Hematopoietic multipotent progenitor cell treated with erythropoietin and hydrocortisone succinate and interleukin-3 and kit ligand, for 8 days (in vitro differentiated cells): Measurements from ENCODE around the gene JMJD6.
A peak's percentile ranks its signal among the peaks of the same experiment; 100 is the strongest.
"Not testable (repeated sequence)": the region's sequence is repeated elsewhere in the genome, so short reads cannot be mapped to it uniquely, and the experiment has no call there.

Source experiments
- DNase-seq: peaks from one replicate; pipeline ENCODE4 v3.0.0-alpha.2; 2015

JMJD6 gene

DNA sequence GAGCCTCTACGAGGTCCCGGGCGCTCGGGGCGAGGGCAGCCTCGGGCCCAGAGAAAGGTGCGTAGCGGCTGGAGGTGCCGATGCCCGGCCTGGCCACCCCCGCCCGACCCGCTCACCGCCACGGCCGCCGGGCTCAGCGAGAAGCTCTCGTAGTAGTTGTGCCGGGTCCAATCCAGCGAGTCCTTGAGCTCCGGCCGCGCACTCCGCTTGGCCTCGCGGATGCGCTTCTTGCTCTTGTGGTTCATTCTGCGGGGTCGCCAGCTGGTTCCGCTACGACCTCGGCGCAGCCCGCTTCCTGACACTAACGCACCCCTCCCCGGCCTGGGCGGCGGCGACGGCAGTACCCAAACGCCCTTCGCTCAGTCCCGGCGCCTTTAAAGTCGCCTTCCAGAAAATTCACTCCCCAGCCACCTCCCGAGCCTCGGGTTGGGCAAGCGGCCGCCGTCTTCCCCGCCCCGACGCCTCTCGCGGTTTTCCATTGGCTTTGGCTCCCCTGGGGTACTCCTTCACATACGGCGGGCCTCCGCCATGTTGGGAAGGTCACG is at the start of gene JMJD6:
Gene JMJD6 (minus strand): TSS at position 376 of the 545 bp plus-strand sequence. CDS start 131 bp downstream, at position 245.
- DNase-seq: peak; percentile 95

DNA sequence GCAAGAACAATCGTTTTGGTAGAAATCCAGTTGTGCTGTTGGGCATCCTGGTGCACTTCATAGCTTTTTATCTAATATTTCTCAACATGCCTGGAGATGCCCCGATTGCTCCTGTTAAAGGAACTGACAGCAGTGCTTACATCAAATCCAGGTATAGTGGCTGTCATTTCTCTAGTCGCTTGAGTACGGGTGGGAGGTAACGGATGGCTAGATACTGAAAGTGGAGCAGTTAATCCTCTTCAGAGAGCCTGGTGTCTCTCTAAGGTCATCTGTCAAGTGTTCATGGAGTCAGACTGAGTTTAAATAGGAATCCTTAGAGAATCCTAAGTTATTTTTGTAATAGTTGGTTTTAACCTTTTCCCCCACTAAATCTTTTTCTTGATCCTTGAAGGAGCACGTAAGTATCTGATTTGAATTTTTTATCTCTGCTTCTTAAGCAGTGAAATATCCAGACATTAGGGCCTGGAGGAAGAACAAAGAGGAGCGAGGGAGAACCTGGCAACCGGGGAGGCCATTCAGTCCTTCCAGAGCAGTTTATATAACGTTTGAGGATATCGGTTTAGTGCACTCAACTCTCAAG is 48.7 kb upstream of the JMJD6 start:
- DNase-seq: no peak

DNA sequence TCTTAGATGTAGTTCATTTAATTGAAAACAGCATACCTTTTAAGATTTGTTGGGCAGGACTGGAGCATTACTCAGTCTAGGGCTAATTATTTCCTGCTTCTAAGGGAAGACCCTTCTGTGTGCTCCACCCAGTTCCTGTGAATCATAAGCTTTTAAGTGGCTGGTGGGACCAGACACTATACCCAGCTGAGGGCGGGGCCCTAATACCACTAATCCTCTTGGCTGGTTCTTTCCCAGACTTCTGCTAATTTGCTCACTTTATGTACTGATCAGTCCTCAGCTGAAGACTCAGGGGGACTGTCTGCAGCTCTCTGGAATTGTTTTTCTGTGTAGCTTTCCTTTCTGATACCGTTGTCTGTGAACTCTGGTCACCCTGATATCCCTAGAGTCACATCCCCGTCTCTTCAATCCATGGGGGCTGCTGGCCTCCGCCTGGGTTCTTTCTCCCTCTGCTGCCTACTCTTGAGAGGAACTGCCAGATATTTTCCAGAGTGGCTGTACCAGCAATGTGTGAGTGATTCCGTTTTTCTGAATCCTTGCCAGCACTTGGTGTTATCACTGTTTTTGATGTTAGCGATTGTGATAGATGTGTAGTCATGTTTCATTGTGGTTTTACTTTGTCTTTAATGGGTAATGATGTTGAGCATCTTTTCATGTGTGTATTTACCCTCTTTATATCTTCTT is 46.6 kb upstream of the JMJD6 start:
- peak; percentile 69 for DNase-seq

DNA sequence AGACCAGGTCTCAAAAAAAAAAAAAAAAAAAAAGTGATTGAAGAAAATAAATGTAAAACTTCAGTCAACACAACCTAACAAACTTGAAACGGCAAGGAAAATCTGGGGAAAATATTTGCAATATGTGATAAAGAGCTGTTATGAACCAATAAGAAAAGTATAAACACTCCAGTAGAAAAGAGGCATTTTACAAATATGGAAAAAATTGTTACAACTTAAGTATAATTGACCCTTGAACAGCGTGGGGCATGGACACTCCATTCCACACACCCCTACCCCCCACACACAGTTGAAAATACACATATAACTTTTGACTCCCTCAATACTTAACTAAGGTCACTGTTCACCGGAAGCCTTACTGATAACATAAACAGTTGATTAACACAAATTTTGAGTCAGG is 32.2 kb upstream of the JMJD6 start:
- no peak for DNase-seq

DNA sequence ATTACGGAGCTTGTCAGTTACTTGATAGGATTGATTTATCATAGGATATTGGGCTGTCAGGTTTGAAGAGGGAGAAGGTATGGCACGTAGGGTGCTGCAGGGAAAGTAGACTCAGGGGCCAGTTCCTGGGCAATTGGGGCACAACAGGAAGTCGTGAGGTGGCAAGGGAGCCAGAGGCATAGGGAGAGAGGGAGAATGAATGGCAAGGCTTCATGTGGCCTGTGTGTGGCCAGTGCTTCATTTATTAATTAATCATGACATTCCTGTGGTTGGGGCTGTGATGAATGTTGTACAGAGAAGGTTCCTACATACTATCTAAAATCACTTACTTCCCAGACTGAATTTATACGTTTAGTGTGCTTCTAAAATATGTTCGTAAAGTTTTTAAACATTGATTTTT is 30.9 kb upstream of the JMJD6 start:
- no peak for DNase-seq

DNA sequence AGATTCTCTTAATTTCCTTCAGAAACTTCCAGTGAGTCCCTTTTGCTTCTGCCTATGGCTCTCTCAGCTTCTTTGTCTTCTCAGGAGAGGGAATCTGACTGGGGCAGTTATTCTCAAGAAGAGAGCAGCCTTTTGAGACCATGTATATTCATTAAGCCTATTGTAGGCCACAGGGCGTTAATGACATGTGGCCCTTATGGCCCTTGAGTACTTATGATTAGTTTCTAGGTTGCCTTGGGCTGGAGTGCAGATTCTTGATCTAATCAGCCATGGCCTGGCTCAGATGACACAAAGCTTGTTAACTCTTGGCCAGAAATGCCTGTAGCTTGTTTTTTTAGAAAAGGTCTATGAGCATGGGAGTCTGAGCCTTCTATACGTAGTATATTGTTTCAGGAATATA is 28.9 kb upstream of the JMJD6 start:
- DNase-seq: peak; percentile 40

DNA sequence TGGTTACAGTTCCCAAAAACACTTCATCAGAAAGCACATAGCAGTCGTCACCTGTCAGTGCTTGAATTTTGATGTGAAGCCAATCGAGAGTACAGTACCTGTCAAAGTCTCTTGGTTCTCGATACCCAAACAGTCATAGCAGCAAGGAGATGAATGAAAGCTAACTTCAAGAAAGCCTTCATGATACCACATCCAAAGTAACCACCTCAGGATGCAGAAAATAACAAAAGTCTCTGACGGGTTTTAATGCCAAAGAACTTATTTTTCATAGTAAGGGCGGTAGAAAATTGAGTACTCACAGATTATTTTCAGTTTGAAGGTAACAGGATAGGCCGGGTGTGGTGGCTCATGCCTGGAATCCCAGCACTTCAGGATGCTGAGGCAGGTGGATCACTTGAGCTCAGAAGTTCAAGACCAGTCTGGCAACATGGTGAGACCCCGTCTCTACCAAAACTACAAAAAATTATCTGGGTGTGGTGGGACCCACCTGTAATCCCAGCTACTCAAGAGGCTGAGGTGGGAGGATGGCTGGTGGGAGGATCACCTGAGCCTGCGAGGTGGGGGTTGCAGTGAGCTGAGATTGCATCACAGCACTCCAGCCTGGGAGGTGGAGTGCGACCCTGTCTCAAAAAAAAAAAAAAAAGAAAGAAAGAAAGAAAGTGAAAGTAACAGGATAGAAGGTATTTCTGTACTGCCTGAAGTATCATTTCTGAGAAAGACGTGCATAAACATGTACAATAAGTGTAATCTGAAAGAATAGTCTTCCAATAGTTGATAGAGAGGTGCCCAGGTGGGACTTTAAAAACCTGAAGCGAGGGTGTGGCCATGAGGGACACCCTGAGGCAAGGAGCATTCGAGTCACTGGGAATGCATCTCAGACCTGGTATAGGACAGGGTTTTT is 26.9 kb upstream of the JMJD6 start:
- no peak for DNase-seq

DNA sequence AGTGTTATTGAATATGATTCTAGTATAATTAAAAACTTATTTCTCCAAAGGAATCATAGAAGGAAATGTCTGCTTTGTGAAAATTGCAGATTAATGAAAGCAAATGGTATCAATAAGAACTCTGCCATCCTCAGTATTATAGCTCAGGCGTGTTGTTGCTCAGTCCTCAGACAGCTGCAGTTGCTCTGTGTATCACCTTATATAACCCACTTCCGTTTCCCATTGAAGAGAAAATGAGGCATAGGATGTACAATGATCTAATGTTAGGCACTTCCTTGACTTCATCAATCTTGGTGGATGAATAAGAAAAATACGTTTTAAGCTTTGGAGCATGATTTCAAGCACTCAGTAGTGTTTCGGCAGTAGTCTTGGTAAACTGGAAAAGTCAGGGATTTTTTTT is 25.6 kb upstream of the JMJD6 start:
- DNase-seq: no peak

DNA sequence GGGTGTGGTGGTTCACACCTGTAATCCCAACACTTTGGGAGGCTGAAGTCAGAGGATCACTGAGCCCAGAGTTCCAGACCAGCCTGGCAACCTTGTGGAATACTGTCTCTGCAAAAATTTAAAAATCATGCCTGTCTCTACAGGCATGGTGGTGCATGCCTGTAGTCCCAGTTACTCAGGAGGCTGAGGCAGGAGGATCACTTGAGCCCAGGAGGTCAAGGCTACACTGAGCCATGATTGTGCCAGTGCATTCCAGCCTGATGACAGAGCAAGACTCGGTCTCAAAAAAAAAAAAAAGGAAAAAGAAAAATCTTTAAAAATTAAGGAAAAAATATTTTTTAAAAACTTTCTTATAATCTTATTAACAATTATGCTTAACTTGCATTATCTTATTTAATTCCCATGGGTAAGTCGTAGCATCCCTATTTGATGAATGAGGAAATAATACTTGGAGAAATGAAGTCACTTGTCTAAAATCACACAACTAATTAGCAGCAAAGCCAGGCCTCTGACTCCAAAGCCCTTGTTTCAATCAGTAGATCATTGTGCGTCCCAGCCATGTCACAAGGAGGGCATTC is 25.1 kb upstream of the JMJD6 start:
- no peak for DNase-seq

DNA sequence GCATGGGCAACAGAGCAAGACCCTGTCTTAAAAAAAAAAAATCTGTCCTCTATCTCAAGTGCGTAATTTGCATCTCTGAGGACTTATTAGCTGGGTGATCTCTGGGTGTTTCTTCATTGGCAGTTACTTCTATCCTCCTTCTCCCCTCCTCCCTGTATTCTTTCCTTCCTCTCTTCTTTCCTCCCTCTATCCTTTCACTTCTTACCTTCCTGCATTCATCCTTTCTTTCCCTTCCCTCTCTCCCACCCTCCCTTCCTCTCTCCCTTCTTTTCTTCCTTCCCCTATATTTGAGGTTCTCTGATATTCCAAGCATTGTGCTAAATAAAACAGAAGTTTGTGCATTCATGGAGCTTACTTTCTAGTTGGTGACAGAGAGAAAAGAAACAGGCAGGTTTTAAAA is 22.3 kb upstream of the JMJD6 start:
- DNase-seq: no peak

DNA sequence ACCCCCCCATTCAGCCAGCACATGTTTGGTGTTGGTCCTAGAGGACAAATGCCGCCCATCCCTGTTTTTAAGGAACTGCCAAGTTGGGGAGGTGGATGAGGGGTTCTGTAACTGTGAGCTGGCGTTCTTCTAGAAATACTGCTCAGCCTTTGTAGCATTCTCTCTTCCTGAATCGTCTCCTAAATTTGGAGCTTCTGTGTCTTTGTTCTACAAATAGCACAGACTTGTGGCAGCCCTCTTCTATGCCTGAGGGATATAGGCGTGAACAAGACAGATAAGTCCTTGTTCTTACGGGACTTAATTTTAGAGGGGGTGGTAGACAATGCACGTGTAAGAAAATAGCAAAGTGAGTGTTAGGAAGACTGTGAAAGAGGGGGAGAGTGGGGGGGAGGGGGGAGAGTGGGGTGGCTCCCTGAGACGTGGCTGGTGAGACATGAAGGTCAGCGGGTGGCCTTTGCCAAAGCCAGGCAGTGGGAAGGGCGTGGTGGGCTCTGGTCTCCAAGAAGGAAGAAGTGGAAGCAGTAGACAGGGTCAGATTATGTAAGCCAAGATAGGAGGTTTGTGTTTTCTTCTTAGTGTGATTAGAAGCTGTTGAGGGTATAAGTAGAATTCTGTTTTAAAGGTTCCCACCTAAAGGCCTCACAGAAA is 21.4 kb upstream of the JMJD6 start:
- DNase-seq: no peak

DNA sequence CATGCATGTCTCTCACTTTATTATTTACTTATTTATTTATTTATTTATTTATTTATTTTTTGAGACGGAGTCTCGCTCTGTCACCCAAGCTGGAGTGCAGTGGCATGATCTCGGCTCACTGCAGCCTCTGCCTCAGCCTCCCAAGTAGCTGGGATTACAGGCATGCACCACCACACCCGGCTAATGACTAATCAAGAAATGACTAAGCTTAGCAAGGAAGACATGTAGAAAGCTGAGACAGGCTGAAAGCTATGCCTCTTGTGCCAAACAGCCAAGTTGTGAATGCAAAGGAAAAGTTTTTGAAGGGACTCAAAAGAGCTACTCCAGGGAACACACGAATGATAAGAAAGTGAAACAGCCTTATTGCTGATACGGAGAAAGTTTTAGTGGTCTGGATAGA is 19.4 kb upstream of the JMJD6 start:
- DNase-seq: not testable (repeated sequence)

DNA sequence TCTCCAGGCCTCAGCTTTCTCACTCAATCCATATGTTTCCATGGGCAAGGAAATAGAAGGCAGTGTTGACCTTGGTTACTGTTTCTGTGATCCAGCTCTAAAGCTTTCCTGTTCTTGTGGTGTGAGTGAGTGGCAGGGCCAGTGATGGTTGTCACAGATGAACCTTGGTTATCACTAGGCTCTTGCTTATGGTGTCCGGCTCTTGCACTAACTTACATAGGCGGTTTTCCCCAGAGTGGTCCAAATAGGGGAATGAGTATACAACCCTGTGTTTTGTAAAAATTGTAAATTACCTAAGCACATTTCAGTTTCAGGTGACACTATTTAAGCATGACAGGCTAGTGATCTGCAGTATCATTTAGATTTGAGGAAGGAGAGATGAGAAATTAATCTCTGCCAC is 18.3 kb upstream of the JMJD6 start:
- DNase-seq: no peak

DNA sequence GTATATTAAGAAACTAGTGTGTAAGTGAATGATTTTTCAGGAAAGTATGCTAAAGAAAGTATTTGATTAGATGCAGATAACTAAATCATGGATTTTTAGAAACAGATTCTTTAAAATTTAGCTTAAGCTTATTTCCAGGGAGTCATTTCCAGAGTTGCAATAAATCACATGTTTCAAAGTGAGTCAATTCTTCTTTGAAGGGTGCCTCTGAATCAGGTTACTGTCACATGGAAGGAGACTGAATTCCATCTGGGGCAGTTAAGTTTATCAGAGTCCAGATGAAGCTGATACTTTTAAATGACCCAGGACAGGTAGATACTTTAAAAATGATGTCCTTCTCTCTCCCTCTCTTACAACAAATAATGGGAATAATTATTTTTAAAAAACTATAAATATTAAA is 16.6 kb upstream of the JMJD6 start:
- no peak for DNase-seq

DNA sequence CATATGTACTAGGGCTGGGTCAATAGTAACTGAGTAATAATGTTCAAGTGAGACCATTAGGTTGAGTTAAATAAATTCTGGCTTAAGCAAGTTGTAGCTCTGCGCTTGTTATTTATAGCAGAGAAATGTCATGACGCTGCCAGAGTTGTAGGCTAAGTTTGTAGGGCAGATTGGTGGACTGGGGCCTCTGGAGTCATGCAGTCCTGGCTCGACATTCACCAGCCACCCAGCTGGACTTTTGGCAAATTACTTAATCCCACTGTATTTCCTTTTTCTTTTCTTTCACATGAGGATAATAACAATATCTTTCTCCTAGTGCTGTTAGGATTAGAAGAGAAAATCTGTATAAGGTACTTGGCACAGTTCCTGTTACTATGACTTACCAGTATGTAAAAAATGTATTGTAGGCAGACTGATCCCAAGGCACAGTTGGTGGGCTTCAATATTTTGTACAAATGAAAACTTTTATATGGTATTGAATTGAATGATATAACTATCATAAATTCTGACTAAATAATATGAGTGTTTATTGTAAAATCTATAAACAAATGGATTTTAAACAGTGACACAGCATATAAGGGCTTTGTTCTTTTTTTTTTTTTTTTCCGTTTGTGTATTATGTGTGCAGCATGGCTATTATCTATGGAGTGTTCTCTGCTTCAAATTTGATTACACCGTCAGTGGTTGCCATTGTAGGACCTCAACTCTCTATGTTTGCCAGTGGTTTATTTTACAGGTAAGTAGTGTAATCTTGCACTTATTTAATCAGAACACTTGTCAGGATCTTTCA is 14.1 kb upstream of the JMJD6 start:
- no peak for DNase-seq

DNA sequence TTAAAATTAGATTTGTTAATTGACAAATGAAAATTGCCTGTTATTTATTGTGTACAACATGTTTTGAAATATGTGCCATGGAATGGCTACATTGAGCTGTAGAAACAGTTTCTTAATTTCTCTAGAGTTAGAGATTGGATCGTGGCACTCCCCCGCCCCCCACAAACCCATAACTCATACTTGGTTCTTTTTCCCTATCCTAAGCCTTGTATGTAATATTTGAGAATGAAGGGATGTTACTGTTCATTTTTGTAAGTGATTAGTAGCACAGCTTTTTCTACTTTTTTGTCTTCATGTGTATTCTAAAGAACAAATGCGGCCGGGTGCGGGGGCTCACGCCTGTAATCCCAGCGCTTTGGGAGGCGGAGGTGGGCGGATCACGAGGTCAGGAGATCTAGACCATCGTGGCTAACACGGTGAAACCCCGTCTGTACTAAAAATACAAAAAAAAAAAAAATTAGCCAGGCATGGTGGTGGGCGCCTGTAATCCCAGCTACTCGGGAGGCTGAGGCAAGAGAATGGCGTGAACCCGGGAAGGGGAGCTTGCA is 13.2 kb upstream of the JMJD6 start:
- not testable (repeated sequence) for DNase-seq

DNA sequence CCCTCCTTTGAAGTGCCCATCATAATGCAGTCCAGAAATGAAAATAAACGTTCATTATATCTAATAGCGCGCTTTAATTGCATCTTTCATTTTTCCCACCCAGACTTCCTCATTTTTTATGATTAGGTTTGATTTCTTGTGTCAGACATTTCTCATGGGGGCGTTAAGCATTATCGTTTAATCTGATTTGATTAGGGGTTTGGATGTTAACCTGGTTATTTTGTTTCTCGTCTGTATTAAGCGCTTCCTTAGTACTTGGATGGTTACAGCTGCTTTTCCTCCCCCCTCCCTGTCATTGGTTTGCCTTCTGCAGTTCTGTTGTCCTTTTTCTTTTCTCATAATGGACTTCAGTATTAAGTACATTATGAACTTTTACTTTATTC is 12.1 kb upstream of the JMJD6 start:
- no peak for DNase-seq

DNA sequence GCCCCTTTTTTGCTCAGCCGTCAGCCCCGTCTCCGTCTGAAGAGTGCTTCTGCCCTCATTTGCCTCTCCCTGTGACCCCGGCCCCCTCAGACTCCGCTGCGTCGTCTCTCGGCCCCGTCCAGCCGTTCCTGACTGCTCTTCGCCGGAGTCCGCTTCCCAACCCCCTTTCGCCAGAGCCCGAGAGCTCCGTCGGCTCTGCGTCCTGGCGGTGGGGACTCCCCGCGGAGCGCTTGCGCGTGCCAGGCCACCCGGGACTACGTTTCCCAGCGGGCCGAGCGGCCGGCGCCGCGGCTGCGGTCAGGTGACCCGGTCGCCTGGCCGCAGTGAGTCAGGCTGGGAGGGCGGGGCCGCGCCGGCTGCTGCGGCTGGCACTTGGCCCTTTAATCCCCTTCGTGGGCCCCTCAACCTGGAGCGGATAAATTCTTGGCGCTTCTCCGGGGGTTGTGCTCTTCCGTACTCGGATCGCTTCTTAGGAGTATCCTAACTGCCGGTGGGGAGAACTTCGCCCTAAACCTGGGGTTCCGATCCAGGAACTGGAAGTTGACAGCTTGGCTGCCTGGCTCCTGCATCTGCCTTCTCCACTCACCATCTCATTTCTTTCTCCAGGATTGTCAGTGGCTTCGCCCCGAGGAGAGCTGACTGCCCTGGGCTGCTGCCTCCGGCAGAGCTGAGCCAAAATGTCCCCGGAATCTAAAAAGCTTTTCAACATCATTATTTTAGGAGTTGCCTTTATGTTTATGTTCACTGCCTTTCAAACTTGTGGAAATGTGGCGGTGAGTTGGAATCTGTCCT is 11.5 kb upstream of the JMJD6 start, which contains the start of gene MFSD11:
Gene MFSD11 (plus strand): TSS at position 444 of the 792 bp plus-strand sequence. CDS start 234 bp downstream, at position 678.
- DNase-seq: peak; percentile 91

DNA sequence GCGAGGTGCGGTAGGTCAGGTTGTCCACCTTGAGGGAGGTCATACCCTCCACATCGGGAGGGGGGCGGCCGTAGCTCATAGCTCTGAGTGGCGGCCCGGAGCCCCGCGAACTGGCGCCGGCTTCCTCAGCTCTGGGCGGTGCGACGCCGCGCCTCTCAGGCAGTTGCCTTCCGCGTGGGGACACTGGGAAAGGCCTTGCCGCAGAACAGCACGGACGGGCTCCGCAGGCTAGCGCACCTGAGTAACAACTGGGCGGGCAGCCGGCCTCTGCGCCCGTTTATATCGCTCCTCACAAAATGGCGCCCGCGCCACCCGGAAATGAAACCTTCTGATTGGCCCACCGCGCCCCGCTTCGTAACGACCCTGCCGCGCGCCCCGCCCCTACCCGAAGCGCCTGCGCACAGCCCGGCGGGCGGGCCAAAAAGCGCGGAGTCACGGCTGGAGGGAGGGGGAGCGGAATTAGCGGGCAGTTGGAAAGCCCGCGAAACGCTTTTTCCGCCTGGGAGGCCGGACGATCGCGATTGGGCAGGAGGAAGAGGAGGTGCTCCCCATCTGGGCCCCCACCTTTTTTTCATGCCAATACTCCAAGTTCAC is 10.8 kb upstream of the JMJD6 start, which contains the start of gene SRSF2:
Gene SRSF2 (minus strand): TSS at position 250 of the 594 bp plus-strand sequence. CDS start 171 bp downstream, at position 79.
- DNase-seq: peak; percentile 99
